ENCODE results near the gene TMEM175. TPM values are rescaled to one million over a fixed set of nuclear protein-coding genes. Genes with fewer than 3 reads are reported as not detected.

TMEM175 gene
- total RNA-seq, 5 donors from 2014 or later (not counting 1 experiment from before 2014, with no cell fraction given) = 44.3 to 60.9 (median 53.0) TPM

DNA sequence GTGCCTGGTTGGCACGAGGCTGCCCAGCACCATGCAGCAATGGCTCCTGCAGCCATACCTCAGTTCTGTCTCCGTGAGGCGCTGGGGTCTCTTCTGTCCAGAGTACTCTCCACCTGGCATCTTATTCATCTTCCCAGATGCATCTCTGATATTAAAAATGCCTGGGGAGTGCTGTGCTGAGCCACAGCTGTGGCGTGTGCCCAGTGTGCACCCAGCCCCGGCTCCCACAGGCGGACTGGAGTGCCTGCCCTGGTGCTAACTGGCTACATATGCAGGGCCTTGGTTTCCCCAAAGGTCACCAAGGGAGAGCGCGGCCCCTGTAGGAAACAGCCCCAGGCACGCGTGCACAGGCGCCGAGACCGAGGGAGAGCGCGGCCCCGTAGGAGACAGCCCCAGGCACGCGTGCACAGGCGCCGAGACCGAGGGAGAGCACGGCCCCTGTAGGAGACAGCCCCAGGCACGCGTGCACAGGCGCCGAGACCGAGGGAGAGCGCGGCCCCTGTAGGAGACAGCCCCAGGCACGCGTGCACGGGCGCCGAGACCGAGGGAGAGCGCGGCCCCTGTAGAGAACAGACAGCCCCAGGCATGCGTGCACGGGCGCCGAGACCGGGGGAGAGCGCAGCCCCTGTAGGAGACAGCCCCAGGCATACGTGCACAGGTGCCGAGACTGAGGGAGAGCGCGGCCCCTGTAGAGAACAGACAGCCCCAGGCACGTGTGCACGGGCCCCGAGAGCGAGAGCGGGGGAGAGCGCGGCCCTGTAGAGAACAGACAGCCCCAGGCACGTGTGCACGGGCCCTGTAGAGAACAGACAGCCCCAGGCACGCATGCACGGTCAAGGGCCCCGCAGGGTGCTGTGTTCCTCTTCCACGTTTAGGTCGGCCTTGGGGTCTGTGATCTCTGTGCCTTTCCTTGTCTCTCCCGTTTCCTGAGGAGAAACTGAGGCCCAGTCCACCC, 14.5 kb downstream of the TMEM175 start:
- DNase-seq (no peak), ATAC-seq (replicated peaks in 1 of 4) (no peak)
- no peaks in the 10 kb centered on the region for H3K9me3 Mint-ChIP-seq
- Histone ChIP-seq H3K36me3 (ENCODE audit: control insufficient read depth in 2 of 2, extremely low read depth in 1 of 2, insufficient read depth in 1 of 2, low read length in 1 of 2) (peaks cover 4 to 5% of the 10 kb centered on the region in 2 donors), H3K4me3 (ENCODE audit: control insufficient read depth in 1 of 2, extremely low read depth in 1 of 2, low read length in 1 of 2) (no peak overlapping the region), H3K27me3 (replicated peaks in 1 of 2; ENCODE audit: control insufficient read depth in 2 of 2, extremely low read depth in 1 of 2, insufficient read depth in 2 of 2, low read length in 1 of 2) (no peaks in the 10 kb centered on the region), H3K4me1 (ENCODE audit: control insufficient read depth in 1 of 2, extremely low read depth in 1 of 2, insufficient read depth in 2 of 2, low read length in 2 of 2) (peaks cover 0 to 8% of the 10 kb centered on the region in 2 experiments), H3K27ac (ENCODE audit: low read length) (no peak overlapping the region), H3K9me3 (no peaks in the 10 kb centered on the region)
- H3K36me3 Mint-ChIP-seq = peaks cover 6% of the 10 kb centered on the region
- ChIA-PET CTCF (interaction anchor here in 1 of 2 donors (0.8 kb wide), 1 partner anchor 13 kb away, joined by 3 read pairs; no protein-coding TSS in a partner anchor), POLR2A (no interaction called here)
- peak overlapping the region in 1 of 3 donors; percentile 28 for H3K4me3 Mint-ChIP-seq
- H3K27ac Mint-ChIP-seq = no peak overlapping the region
- 67% methylated on average over 56 of the region's 62 CpGs for WGBS (ENCODE audit: insufficient coverage)
- no peaks in the 10 kb centered on the region for H3K27me3 Mint-ChIP-seq
- H3K4me1 Mint-ChIP-seq = peaks cover 2 to 20% (median 3%) of the 10 kb centered on the region in 3 donors

GRCh38 chr4:947491-947971, 15.3 kb downstream of the TMEM175 start:
- no peaks in the 10 kb centered on the region for H3K27me3 Mint-ChIP-seq
- ChIA-PET CTCF (no interaction called here), POLR2A (no interaction called here)
- Histone ChIP-seq H3K9me3 (no peaks in the 10 kb centered on the region), H3K27ac (ENCODE audit: low read length) (no peak overlapping the region), H3K36me3 (ENCODE audit: control insufficient read depth in 2 of 2, extremely low read depth in 1 of 2, insufficient read depth in 1 of 2, low read length in 1 of 2) (peaks cover 4 to 5% of the 10 kb centered on the region in 2 donors), H3K4me3 (ENCODE audit: control insufficient read depth in 1 of 2, extremely low read depth in 1 of 2, low read length in 1 of 2) (no peak overlapping the region), H3K4me1 (ENCODE audit: control insufficient read depth in 1 of 2, extremely low read depth in 1 of 2, insufficient read depth in 2 of 2, low read length in 2 of 2) (peaks cover 0 to 8% of the 10 kb centered on the region in 2 experiments), H3K27me3 (replicated peaks in 1 of 2; ENCODE audit: control insufficient read depth in 2 of 2, extremely low read depth in 1 of 2, insufficient read depth in 2 of 2, low read length in 1 of 2) (no peaks in the 10 kb centered on the region)
- DNase-seq (no peak), ATAC-seq (replicated peaks in 1 of 4) (no peak)
- H3K4me3 Mint-ChIP-seq = no peak overlapping the region
- WGBS (ENCODE audit: insufficient coverage) = 91% methylated on average over 19 of the region's 19 CpGs
- H3K4me1 Mint-ChIP-seq = peaks cover 2 to 20% (median 3%) of the 10 kb centered on the region in 3 donors
- peaks cover 6% of the 10 kb centered on the region for H3K36me3 Mint-ChIP-seq
- no peaks in the 10 kb centered on the region for H3K9me3 Mint-ChIP-seq
- no peak overlapping the region for H3K27ac Mint-ChIP-seq

DNA sequence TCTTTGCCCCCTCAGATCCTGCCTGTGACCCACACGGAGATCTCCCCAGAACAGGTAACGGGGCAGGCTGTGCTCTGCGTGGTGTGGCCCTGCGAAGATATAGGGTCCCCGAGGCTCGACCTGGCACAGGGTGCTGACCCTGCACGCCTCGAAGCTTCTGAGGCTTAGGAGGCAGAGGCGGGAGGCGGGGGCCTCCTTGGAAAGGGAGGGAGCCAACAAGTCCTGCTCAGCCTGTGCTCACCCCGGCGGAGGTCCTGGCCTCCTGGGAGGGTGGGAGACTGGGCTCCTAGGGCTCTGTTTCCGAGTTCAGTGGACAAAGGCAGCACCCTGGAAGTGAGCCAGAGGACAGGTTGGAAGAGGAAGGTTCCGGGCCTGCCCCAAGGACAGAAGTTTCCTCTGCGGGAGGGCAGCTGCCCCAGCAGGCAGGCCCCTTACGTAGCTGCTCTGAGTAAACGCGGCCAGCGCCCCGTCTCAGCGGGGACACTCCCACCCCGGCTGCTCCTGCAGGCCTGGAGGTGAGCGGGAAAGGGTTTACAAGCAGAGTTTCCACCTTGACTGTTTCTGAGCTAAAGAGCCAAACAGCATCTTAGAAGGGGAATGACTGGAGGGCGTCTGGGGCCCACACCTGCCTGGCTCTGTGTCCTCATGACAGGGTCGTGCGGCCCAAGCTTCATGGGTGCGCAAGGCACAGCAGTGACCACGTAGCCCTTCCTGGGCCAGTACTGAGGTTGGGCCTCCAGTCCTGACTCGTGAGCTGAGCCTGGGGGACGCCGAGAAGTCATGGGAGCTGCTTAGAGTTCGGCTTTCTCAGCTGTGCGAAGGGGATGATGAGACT, 16.1 kb downstream of the TMEM175 start:
- no peak overlapping the region for H3K4me3 Mint-ChIP-seq
- ATAC-seq (replicated peaks in 1 of 4) (no peak), DNase-seq (no peak)
- H3K36me3 Mint-ChIP-seq = peaks cover 6% of the 10 kb centered on the region
- peaks cover 4 to 5% of the 10 kb centered on the region in 2 donors for H3K36me3 ChIP-seq (ENCODE audit: control insufficient read depth in 2 of 2, extremely low read depth in 1 of 2, insufficient read depth in 1 of 2, low read length in 1 of 2)
- POLR2A ChIA-PET = no interaction called here
- no peak overlapping the region for H3K27ac Mint-ChIP-seq
- CTCF ChIA-PET = no interaction called here
- H3K9me3 ChIP-seq = no peaks in the 10 kb centered on the region
- WGBS (ENCODE audit: insufficient coverage) = 96% methylated on average over 29 of the region's 33 CpGs
- H3K4me1 ChIP-seq (ENCODE audit: control insufficient read depth in 1 of 2, extremely low read depth in 1 of 2, insufficient read depth in 2 of 2, low read length in 2 of 2) = peaks cover 0 to 8% of the 10 kb centered on the region in 2 experiments
- H3K27me3 Mint-ChIP-seq = no peaks in the 10 kb centered on the region
- no peak overlapping the region for H3K4me3 ChIP-seq (ENCODE audit: control insufficient read depth in 1 of 2, extremely low read depth in 1 of 2, low read length in 1 of 2)
- no peak overlapping the region for H3K27ac ChIP-seq (ENCODE audit: low read length)
- peaks cover 2 to 20% (median 3%) of the 10 kb centered on the region in 3 donors for H3K4me1 Mint-ChIP-seq
- no peaks in the 10 kb centered on the region for H3K9me3 Mint-ChIP-seq
- H3K27me3 ChIP-seq (replicated peaks in 1 of 2; ENCODE audit: control insufficient read depth in 2 of 2, extremely low read depth in 1 of 2, insufficient read depth in 2 of 2, low read length in 1 of 2) = no peaks in the 10 kb centered on the region

DNA sequence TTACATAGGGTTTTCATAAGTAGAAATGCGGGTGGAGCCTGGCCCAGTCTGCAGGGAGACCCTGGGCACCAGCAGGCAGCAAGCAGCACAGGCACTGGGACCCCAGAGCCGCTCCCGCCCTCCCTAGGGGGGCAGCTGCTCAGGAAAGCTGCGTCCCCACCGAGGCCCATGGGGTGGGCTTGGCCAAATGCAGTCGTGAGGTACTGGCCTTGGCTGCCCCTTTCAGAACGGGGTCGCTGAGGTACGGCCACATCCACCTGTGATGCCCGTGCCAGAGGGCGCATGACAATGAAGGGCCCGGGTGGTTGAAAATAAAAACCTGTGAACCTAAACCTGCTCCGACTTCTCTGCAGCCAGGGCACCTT, 16.7 kb downstream of the TMEM175 start:
- H3K4me3 Mint-ChIP-seq = no peak overlapping the region
- ATAC-seq (replicated peaks in 1 of 4) (no peak), DNase-seq (no peak)
- Histone ChIP-seq H3K27ac (ENCODE audit: low read length) (no peak overlapping the region), H3K4me1 (ENCODE audit: control insufficient read depth in 1 of 2, extremely low read depth in 1 of 2, insufficient read depth in 2 of 2, low read length in 2 of 2) (peaks cover 0 to 8% of the 10 kb centered on the region in 2 experiments), H3K9me3 (no peaks in the 10 kb centered on the region), H3K36me3 (ENCODE audit: control insufficient read depth in 2 of 2, extremely low read depth in 1 of 2, insufficient read depth in 1 of 2, low read length in 1 of 2) (peaks cover 4 to 9% of the 10 kb centered on the region in 2 donors), H3K4me3 (ENCODE audit: control insufficient read depth in 1 of 2, extremely low read depth in 1 of 2, low read length in 1 of 2) (no peak overlapping the region), H3K27me3 (replicated peaks in 1 of 2; ENCODE audit: control insufficient read depth in 2 of 2, extremely low read depth in 1 of 2, insufficient read depth in 2 of 2, low read length in 1 of 2) (no peaks in the 10 kb centered on the region)
- ChIA-PET CTCF (no interaction called here), POLR2A (no interaction called here)
- WGBS (ENCODE audit: insufficient coverage) = 93% methylated on average over 13 of the region's 13 CpGs
- peaks cover 6% of the 10 kb centered on the region for H3K36me3 Mint-ChIP-seq
- H3K27me3 Mint-ChIP-seq = no peaks in the 10 kb centered on the region
- H3K9me3 Mint-ChIP-seq = no peaks in the 10 kb centered on the region
- peaks cover 2 to 17% (median 3%) of the 10 kb centered on the region in 3 donors for H3K4me1 Mint-ChIP-seq
- H3K27ac Mint-ChIP-seq = no peak overlapping the region

GRCh38 chr4:949656-950055, 17.4 kb downstream of the TMEM175 start:
- CTCF ChIA-PET = no interaction called here
- Histone ChIP-seq H3K9me3 (no peaks in the 10 kb centered on the region), H3K4me1 (ENCODE audit: control insufficient read depth in 1 of 2, extremely low read depth in 1 of 2, insufficient read depth in 2 of 2, low read length in 2 of 2) (peaks cover 0 to 8% of the 10 kb centered on the region in 2 experiments), H3K4me3 (ENCODE audit: control insufficient read depth in 1 of 2, extremely low read depth in 1 of 2, low read length in 1 of 2) (no peak overlapping the region), H3K27ac (ENCODE audit: low read length) (no peak overlapping the region), H3K36me3 (ENCODE audit: control insufficient read depth in 2 of 2, extremely low read depth in 1 of 2, insufficient read depth in 1 of 2, low read length in 1 of 2) (peaks cover 8 to 11% of the 10 kb centered on the region in 2 donors), H3K27me3 (replicated peaks in 1 of 2; ENCODE audit: control insufficient read depth in 2 of 2, extremely low read depth in 1 of 2, insufficient read depth in 2 of 2, low read length in 1 of 2) (no peaks in the 10 kb centered on the region)
- no peaks in the 10 kb centered on the region for H3K9me3 Mint-ChIP-seq
- 95% methylated on average over 18 of the region's 20 CpGs for WGBS (ENCODE audit: insufficient coverage)
- H3K4me1 Mint-ChIP-seq = peaks cover 2 to 17% (median 3%) of the 10 kb centered on the region in 3 donors
- H3K27me3 Mint-ChIP-seq = no peaks in the 10 kb centered on the region
- ATAC-seq (replicated peaks in 1 of 4) = no peak
- DNase-seq = no peak
- POLR2A ChIA-PET = interaction anchor here in 1 of 2 donors (0.5 kb wide), 1 partner anchor 546 kb away, joined by 3 read pairs; no protein-coding TSS in a partner anchor
- H3K36me3 Mint-ChIP-seq = peaks cover 12% of the 10 kb centered on the region
- no peak overlapping the region for H3K4me3 Mint-ChIP-seq
- no peak overlapping the region for H3K27ac Mint-ChIP-seq
